NCI-H1092 treated with DMSO at 0.1 percent for 48 hours (cell line): ENCODE results near the gene ERCC1.
"Not testable (repeated sequence)": the region's sequence is repeated elsewhere in the genome, so short reads cannot be mapped to it uniquely, and the experiment has no call there.

Source experiments
- DNase-seq: peaks from one replicate; lab custom pipeline; 2025; lab: John Stamatoyannopoulos, UW

ERCC1 gene

GRCh38 chr19:45455707-45456499, 32.2 kb upstream of the ERCC1 start:
- DNase-seq = peak; percentile 29

- DNase-seq = no peak
These were observed 28.2 kb upstream of the ERCC1 start for GRCh38 chr19:45451850-45452387.

DNA sequence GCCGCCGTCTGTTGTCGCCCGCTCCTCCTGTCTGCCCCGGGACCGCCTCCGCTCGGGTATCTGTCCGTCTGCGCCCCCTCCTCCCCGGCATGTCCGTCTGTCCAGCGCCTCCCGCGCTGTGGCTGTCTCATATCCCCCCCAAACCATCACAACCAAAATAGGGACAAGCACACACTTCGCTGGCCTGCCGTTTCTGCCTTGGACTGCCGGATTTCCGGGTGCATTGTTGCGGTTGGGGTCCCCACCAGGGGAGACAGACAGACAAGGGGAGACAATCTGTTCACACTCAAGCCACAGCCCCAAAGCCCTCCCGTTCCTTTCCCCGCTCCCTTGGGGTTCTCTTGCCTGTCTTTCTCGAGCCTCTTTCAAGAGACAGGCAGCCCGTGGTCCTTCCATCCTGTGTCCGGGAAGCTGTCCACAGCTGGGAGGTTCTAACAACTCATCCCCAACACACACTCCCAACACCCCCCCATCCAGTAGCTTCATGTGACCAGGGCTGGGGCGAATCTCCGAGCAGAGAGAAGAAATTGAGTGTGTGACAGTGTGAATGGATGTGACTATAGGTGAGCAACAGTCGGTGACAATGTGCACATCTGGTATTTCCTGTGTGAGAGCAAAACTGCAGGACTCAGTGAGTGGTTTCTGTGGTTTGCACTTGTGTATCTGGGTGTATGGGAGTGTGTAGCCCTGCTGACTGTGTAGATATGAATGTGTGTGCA, 27.6 kb upstream of the ERCC1 start:
- no peak for DNase-seq

DNA sequence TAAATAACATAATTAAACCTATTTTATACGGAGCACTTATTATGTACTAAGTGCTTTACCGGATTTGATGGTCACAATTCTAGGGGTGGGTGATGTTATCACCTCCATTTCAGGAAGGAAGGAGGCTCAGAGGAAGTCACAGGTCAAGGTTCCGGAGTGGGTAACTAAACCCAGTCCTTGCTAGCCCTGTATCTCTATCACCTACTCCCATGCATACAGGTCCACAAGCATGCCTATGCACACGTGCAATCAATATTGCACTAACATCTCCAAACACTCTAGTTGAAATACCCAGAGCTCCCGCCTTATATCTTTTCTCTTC, 26.3 kb upstream of the ERCC1 start:
- no peak for DNase-seq

DNA sequence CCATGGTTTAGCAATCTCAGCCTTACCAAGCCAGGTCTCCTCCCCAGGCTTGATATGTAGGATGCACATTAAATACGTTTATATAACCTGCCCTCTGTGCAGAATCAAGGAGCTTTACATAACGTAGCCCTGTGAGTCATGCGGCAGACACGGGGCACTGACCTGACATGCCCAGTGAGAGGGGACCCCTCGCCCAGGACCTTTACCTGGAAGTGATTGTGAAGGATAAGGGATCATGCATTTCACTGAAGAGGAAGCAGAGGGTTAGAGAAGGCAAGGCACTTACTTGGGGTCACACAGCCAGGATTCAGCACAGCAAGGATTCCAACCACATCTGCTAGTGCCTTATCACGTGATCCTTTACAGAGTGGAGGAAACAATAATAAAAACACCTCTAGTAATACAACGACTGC, 25.2 kb upstream of the ERCC1 start:
- no peak for DNase-seq

- no peak for DNase-seq
These were observed 24.7 kb upstream of the ERCC1 start for GRCh38 chr19:45448425-45448756.

DNA sequence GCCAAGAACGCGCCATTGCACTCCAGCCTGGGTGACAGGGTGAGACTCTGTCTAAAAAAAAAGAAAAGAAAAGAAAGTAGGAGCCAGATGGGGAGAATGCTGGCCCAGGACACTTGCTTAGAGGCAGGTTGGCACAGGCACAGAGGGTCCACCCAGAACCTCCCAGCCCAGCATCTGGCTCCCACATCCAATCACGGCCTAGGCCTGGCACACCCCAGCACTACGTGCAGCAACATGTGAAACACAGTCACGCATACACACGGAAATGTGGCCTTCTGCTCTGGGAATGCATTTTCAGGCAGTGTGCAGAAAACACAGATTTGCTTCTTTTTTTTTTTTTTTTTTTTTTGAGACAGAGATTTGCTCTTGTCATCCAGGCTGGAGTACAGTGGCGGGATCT, 23.2 kb upstream of the ERCC1 start:
- no peak for DNase-seq

DNA sequence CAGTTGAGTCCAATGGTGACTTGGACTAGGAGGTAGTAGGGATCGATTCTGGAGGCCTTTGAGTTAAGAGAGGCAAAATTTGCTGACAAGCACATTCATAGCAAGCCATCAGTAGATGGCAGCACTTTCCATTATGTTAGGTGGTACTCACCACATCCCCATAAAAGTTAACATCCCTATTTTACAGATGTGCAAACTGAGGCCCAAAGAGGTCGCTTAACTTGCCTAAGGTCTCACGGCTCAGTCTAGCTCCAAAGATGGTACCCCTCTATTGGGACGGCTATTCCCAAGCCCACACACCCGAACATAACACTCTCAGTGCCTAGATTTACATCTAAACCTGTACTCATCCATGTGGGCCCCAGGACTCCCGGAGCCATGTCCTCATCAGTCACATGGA, 22.6 kb upstream of the ERCC1 start:
- peak; percentile 8 for DNase-seq

DNA sequence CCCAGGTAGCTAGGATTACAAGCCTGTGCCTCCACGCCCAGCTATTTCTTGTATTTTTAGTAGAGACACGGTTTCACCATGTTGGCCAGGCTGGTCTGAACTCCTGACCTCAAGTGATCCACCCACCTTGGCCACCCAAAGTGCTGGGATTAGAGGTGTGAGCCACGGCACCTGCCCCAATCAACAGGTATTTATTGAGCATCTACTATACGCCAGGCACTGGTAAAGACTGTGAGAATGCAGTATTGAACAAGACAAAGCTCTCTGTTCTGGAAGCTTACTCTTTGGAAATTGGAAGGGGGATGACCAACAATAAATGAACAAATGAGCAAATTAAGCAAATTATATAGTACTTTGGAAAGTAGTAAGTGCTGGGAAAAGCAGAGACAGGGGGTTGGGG, 21.4 kb upstream of the ERCC1 start:
- no peak for DNase-seq

DNA sequence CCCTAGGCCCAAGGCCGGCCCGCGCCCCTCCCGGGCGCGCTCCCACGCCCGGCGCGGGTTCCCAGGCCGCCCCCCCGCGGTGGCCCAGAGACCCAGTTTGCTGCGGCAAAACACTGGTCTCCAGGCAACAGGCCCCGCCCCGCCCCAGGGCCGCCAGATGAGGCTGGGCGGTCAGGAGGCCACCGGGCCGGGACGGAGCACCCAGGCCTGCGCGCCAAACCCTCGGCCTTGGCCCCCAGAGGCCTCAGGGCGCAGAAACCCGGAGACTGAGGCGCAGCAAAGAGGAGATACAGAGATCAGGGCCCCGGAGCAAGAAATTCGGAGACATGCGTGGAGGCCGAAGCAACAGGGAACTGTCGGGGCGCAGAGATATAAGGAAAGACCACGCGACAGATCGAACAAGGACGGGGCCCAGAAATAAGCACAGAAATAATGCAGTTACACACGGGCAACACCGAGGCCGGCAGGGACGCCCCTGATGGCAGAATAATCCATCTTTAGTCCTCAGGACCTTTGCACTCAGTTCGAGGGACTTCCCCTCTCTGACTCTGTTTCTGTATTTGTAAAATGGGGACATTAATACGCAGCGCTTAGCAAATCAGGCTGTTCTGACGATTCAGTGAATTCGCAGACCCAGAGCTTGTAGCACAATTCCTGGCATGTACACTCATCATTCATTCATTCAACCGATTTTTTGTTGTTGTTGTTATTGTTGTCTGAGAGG, 20.8 kb upstream of the ERCC1 start:
- DNase-seq = no peak

DNA sequence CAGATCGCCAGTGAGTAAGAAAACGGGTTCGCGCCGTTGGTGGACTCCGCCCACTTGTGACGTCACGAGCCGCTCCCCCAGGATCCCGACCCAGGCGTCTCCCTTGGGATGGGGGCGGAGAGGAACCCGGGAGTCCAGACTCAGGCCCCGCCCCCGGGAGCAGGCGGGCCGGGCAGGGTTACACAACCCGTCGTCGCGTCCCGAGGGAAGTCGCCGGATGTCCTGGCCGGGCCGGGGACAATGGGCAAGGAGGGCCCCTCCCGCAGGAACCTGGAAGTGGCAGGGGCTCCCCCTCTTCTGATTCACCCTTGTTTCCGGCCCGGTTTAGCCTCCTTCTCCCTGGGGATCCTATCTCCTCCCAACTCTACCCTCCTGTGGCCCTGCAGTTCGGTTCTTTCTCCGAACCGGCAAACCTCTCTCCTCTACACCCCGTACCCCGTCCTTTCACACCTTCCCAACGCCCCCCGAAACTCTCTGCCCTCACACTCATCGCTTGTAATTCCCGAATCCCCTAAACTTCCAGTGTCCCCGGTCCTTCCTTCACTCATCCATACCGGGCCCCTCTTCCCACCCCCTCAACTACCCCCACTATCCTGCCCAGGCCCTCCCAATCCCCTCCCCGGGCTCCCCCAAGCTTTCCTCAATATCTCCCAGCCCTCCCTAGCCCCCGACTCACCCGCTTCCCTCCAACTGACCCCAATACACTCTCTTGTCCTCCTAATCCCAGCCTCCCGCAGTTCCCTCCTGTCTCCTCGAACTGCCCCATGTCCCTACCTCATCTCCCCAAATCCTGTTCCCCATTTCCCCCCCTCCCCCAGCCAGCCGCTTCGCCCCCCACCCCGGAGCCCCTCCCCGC, 20.0 kb upstream of the ERCC1 start:
- DNase-seq = no peak

DNA sequence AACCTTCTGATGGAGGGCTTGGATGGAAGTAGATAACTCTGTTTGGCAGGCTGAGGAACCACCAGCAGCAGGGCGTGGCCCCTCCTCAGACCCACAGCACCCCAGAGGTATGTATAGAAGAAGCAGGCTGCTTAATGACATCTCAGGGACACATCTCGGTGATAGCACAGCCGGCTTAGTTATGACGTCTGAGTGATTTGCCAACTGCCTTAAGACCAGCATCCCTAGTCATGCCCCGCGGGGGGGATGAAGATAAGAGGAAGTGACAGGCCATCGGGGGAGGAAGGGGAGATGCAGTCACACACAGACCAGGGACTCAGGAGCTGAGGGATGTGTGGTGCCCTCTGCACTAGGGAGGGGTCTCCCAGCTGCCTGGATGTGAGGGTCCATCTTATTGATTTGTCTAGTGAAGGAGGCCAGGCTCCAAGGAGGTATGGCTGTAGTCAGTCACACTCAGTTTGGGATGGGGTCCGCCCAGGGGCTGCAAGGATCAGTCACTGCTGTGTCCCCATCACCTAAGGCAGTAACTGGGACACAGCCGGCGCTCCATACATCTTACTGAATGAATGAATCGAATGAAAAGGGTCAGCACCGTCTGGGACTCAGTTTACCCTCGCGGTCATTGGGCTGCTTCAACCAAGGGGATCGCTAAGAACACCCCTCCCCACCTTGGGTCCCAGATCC, 19.2 kb upstream of the ERCC1 start:
- DNase-seq = no peak

- no peak for DNase-seq
These were observed 18.7 kb upstream of the ERCC1 start for GRCh38 chr19:45442408-45442777.

- no peak for DNase-seq
These were observed 17.3 kb upstream of the ERCC1 start for GRCh38 chr19:45440873-45441654.

GRCh38 chr19:45440259-45440638, 16.5 kb upstream of the ERCC1 start:
- DNase-seq = no peak

GRCh38 chr19:45439569-45440258, 16.0 kb upstream of the ERCC1 start:
- DNase-seq = peak; percentile 32

DNA sequence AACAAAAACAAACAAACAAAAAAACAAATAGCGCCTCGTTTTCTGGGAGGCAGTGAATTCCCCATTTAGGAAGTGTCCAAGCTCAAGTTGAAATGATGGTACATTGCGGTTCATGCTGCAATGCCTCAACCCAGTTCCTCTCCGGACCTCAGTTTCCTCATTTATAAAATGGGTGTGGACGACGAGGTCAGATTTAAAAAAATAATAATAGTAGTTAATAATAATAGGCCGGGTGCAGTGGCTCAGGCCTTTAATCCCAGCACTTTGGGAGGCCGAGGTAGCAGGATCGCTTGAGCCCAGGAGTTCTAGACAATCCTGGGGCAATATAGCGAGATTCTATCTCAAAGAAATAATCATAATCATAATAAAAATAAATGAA, 15.5 kb upstream of the ERCC1 start:
- DNase-seq = no peak

DNA sequence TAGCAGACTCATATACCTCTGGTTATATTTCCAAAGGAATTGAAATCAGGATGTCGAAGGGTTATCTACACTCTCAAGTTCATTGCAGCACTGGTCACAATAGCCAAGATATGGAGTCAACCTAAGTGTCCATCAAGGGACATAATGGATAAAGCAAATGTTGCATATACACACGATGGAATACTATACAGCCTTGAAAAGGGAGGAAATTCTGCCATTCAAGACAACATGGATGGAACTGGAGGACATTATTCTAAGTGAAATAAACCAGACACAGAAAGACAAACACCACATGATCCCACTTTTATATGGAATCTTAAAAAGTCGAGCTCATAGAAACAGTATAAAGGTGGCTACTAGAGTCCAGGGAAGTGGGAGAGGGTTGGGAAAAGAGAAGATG, 13.6 kb upstream of the ERCC1 start:
- no peak for DNase-seq

GRCh38 chr19:45432543-45432942, 8.8 kb upstream of the ERCC1 start:
- DNase-seq = not testable (repeated sequence)

- DNase-seq = not testable (repeated sequence)
These were observed 7.3 kb upstream of the ERCC1 start for GRCh38 chr19:45431008-45431407.
